Gastrocnemius medialis (tissue), 4 donors: ENCODE data around the gene ZCCHC14. TPM values are rescaled to one million over a fixed set of nuclear protein-coding genes. Genes with fewer than 3 reads are reported as not detected.
"Not testable (repeated sequence)": the region's sequence is repeated elsewhere in the genome, so short reads cannot be mapped to it uniquely, and the experiment has no call there.

Source experiments
- ATAC-seq, 2 donors: fragments of 150-250 bp; one replicate each; pipeline ENCODE4 v1.9.1; 2016
- DNase-seq, 2 donors: peaks; one replicate each; pipeline ENCODE4 v3.0.0-alpha.2; 2019
- H3K27ac ChIP-seq, 4 donors: fragments of 200-600 bp; sonication (generic); 1 replicate in 1 of 4; 2 replicates in 3 of 4; pipeline ENCODE4 v1.5.1; 2016 to 2018; ENCODE audit warnings: mild to moderate bottlenecking in 2 of 4, moderate library complexity in 1 of 4
- H3K27me3 ChIP-seq, 3 donors: fragments of 200-600 bp; sonication (generic) in 2 of 3; 1 replicate in 1 of 3; 2 replicates in 2 of 3; pipeline versions ENCODE4 v1.5.1 to v1.6.0; 2016 to 2019; ENCODE audit warnings: mild to moderate bottlenecking in 1 of 3, moderate library complexity in 1 of 3
- H3K36me3 ChIP-seq, 2 donors: fragments of 200-600 bp; sonication (generic) in 1 of 2; one replicate each; pipeline ENCODE4 v1.5.1; 2017 to 2018
- H3K4me1 ChIP-seq, 2 donors: fragments of 200-600 bp; sonication (generic) in 1 of 2; one replicate each; pipeline ENCODE4 v1.5.1; 2016 to 2017; ENCODE audit warnings: mild to moderate bottlenecking in 2 of 2
- H3K4me3 ChIP-seq, 4 donors: fragments of 200-600 bp; sonication (generic) in 3 of 4; 1 replicate in 1 of 4; 2 replicates in 3 of 4; pipeline ENCODE4 v1.5.1; 2016 to 2019; ENCODE audit warnings: mild to moderate bottlenecking in 2 of 4
- H3K9me3 ChIP-seq, 3 donors: fragments of 200-600 bp; sonication (generic) in 2 of 3; 1 replicate in 1 of 3; 2 replicates in 2 of 3; pipeline ENCODE4 v1.5.1; 2016 to 2019
- CTCF ChIP-seq, 5 experiments: fragments of 450-650 bp in 3 of 5; fragments of 200-600 bp in 2 of 5; sonication (generic) in 2 of 5; IDR thresholded peaks in 4 of 5; conservative IDR thresholded peaks in 1 of 5; 1 replicate in 4 of 5; 2 replicates in 1 of 5; pipeline ENCODE4 v1.5.1; 2016 to 2019; ENCODE audit warnings: antibody characterized with exemption in 5 of 5, mild to moderate bottlenecking in 3 of 5, moderate library complexity in 3 of 5
- POLR2A ChIP-seq, 2 donors: fragments of 450-650 bp; IDR thresholded peaks; one replicate each; pipeline ENCODE4 v1.6.1; 2017; ENCODE audit warnings: antibody characterized with exemption in 2 of 2, mild to moderate bottlenecking in 2 of 2, moderate library complexity in 2 of 2
- in situ Hi-C, 4 donors: fragments of 200-750 bp; cut with MboI; loops; one replicate each; pipeline versions ENCODE4 v1.15.0 to v1.8.0; 2017; ENCODE audit warnings: low sequenced_read_pairs in 4 of 4
- intact Hi-C: fragments of 100-400 bp; cut with DNase I; formaldehyde crosslinking; loops from one replicate; pipeline ENCODE4 v1.15.1; 2023; ENCODE audit warnings: low total_unique reads
- total RNA-seq, 4 donors: library from RNA; depleted of rRNA; stranded (reverse); fragments of >200 nt; gene quantifications; one replicate each; pipeline versions ENCODE4 v1.1.0 to v1.2.3, GENCODE V29; 2016

ZCCHC14 gene
- total RNA-seq, 4 donors from 2014 or later = 8.9 to 10.7 (median 9.3) TPM

GRCh38 chr16:87487361-87487924 lies 5.4 kb downstream of the ZCCHC14 start:
- no peaks in the 10 kb centered on the region for H3K27me3 ChIP-seq
- DNase-seq = no peak
- in situ Hi-C loops (no loop called here), intact Hi-C loops (loop anchor here (5.0 kb wide), 1 partner anchor 80 kb away; no protein-coding TSS in a partner anchor)
- ATAC-seq = no peak
- TF ChIP-seq POLR2A (IDR thresholded peaks at IDR 0.05) = no peak
- no peak for TF ChIP-seq CTCF (IDR thresholded peaks at IDR 0.05 in 4 of 5, conservative IDR thresholded peaks at IDR 0.05 in 1 of 5)
- no peak overlapping the region for H3K4me3 ChIP-seq
- H3K27ac ChIP-seq = peak overlapping the region in 1 of 4 donors; percentile 53
- peaks cover 81 to 83% of the 10 kb centered on the region in 2 donors for H3K4me1 ChIP-seq
- H3K9me3 ChIP-seq = no peaks in the 10 kb centered on the region
- no peaks in the 10 kb centered on the region for H3K36me3 ChIP-seq

- no peak overlapping the region for H3K4me3 ChIP-seq
- TF ChIP-seq POLR2A (IDR thresholded peaks at IDR 0.05) = no peak
- TF ChIP-seq CTCF (IDR thresholded peaks at IDR 0.05 in 4 of 5, conservative IDR thresholded peaks at IDR 0.05 in 1 of 5) = no peak
- peak overlapping the region in 3 of 4 donors; percentile 14 to 53 (median 23) for H3K27ac ChIP-seq
- DNase-seq = no peak
- ATAC-seq = no peak
- H3K36me3 ChIP-seq = no peaks in the 10 kb centered on the region
- peaks cover 87 to 88% of the 10 kb centered on the region in 2 donors for H3K4me1 ChIP-seq
- in situ Hi-C loops = no loop called here
- no peaks in the 10 kb centered on the region for H3K9me3 ChIP-seq
- intact Hi-C loops = loop anchor here (5.0 kb wide), 1 partner anchor 79 kb away; no protein-coding TSS in a partner anchor
- H3K27me3 ChIP-seq = no peaks in the 10 kb centered on the region
Measured at GRCh38 chr16:87486713-87487247, 6.0 kb downstream of the ZCCHC14 start.

- Histone ChIP-seq H3K4me3 (no peak overlapping the region), H3K27me3 (no peaks in the 10 kb centered on the region), H3K27ac (peak overlapping the region in 3 of 4 donors; percentile 14 to 53 (median 23)), H3K9me3 (no peaks in the 10 kb centered on the region), H3K4me1 (peaks cover 88% of the 10 kb centered on the region in 2 donors), H3K36me3 (no peaks in the 10 kb centered on the region)
- DNase-seq (no peak), ATAC-seq (peak in 1 of 2 donors; percentile 42)
- TF ChIP-seq POLR2A (IDR thresholded peaks at IDR 0.05) = no peak
- TF ChIP-seq CTCF (IDR thresholded peaks at IDR 0.05 in 4 of 5, conservative IDR thresholded peaks at IDR 0.05 in 1 of 5) = no peak
- intact Hi-C loops = loop anchor here (5.0 kb wide), 1 partner anchor 79 kb away; no protein-coding TSS in a partner anchor
- in situ Hi-C loops = no loop called here
Measured at GRCh38 chr16:87486282-87486681, 6.5 kb downstream of the ZCCHC14 start.

- ATAC-seq, DNase-seq, H3K4me3 ChIP-seq, H3K27me3 ChIP-seq, H3K36me3 ChIP-seq, in situ Hi-C loops, H3K9me3 ChIP-seq: not testable (repeated sequence)
- peaks cover 88% of the 10 kb centered on the region in 2 donors for H3K4me1 ChIP-seq
- H3K27ac ChIP-seq = peak overlapping the region in 3 of 4 donors; percentile 14 to 58 (median 45)
- intact Hi-C loops = loop anchor here (5.0 kb wide), 1 partner anchor 78 kb away; no protein-coding TSS in a partner anchor
Measured at GRCh38 chr16:87485792-87486191, 7.0 kb downstream of the ZCCHC14 start.

GRCh38 chr16:87484487-87485331 lies 8.1 kb downstream of the ZCCHC14 start:
- Histone ChIP-seq H3K9me3 (no peaks in the 10 kb centered on the region), H3K27me3 (no peaks in the 10 kb centered on the region), H3K27ac (peak overlapping the region; percentile 12 to 58 (median 43)), H3K36me3 (no peaks in the 10 kb centered on the region), H3K4me1 (peaks cover 77 to 81% of the 10 kb centered on the region in 2 donors), H3K4me3 (no peak overlapping the region)
- DNase-seq (no peak), ATAC-seq (no peak)
- TF ChIP-seq CTCF (IDR thresholded peaks at IDR 0.05 in 4 of 5, conservative IDR thresholded peaks at IDR 0.05 in 1 of 5) = no peak
- TF ChIP-seq POLR2A (IDR thresholded peaks at IDR 0.05) = no peak
- intact Hi-C loops = loop anchor here (5.0 kb wide), 1 partner anchor 77 kb away; no protein-coding TSS in a partner anchor
- in situ Hi-C loops = no loop called here
